ENCODE measurements around the gene NID1. TPM values are rescaled to one million over a fixed set of nuclear protein-coding genes. Genes with fewer than 3 reads are reported as not detected.

Gene NID1
- total and polyA plus RNA-seq, 12 donors = 26.0 to 216 (median 82.5) TPM

GRCh38 chr1:235998812-235999211, 66.1 kb downstream of the NID1 start:
- peaks cover 0 to 13% of the 10 kb centered on the region in 2 donors for H3K36me3 ChIP-seq (replicated peaks in 1 of 2)
- H3K27ac ChIP-seq = peak overlapping the region in 1 of 5 donors; percentile 20
- WGBS, 4 donors = 75 to 86% (median 84%) methylated on average over 6 of the region's 6 CpGs
- no peak overlapping the region for H3K4me3 ChIP-seq
- TF ChIP-seq CTCF (IDR thresholded peaks at IDR 0.05) (no peak), POLR2A (IDR thresholded peaks at IDR 0.05) (no peak)
- no peaks in the 10 kb centered on the region for H3K9me3 ChIP-seq (replicated peaks in 1 of 3)
- intact Hi-C loops (cut with DNase I) = no loop called here
- peak in 1 of 7 donors; percentile 41 for DNase-seq
- H3K4me1 ChIP-seq (replicated peaks in 1 of 2) = peaks cover 0 to 7% of the 10 kb centered on the region in 2 donors
- no peaks in the 10 kb centered on the region for H3K27me3 ChIP-seq

- Histone ChIP-seq H3K27me3 (no peaks in the 10 kb centered on the region), H3K27ac (no peak overlapping the region), H3K4me3 (no peak overlapping the region), H3K36me3 (replicated peaks in 1 of 2) (peaks cover 0 to 19% of the 10 kb centered on the region in 2 donors), H3K9me3 (replicated peaks in 1 of 3) (no peaks in the 10 kb centered on the region), H3K4me1 (replicated peaks in 1 of 2) (peaks cover 0 to 7% of the 10 kb centered on the region in 2 donors)
- peak in 1 of 7 donors; percentile 33 for DNase-seq
- 88 to 91% (median 88%) methylated on average over 5 of the region's 5 CpGs for WGBS, 4 donors
- intact Hi-C loops (cut with DNase I) = no loop called here
- TF ChIP-seq CTCF (IDR thresholded peaks at IDR 0.05) = no peak
- TF ChIP-seq POLR2A (IDR thresholded peaks at IDR 0.05) = no peak
Observed at GRCh38 chr1:235997931-235998330, 67.0 kb downstream of the NID1 start.

GRCh38 chr1:235997049-235997448, 67.8 kb downstream of the NID1 start:
- Histone ChIP-seq H3K27ac (no peak overlapping the region), H3K27me3 (no peaks in the 10 kb centered on the region), H3K36me3 (replicated peaks in 1 of 2) (peaks cover 0 to 19% of the 10 kb centered on the region in 2 donors), H3K4me1 (replicated peaks in 1 of 2) (no peaks in the 10 kb centered on the region), H3K9me3 (replicated peaks in 1 of 3) (no peaks in the 10 kb centered on the region), H3K4me3 (no peak overlapping the region)
- 81 to 100% (median 88%) methylated on average over 5 of the region's 5 CpGs for WGBS, 4 donors
- intact Hi-C loops (cut with DNase I) = no loop called here
- TF ChIP-seq CTCF (IDR thresholded peaks at IDR 0.05) (no peak), POLR2A (IDR thresholded peaks at IDR 0.05) (no peak)
- no peak for DNase-seq

GRCh38 chr1:235996048-235996785, 68.7 kb downstream of the NID1 start:
- peaks cover 0 to 19% of the 10 kb centered on the region in 2 donors for H3K36me3 ChIP-seq (replicated peaks in 1 of 2)
- WGBS, 4 donors = 80 to 92% (median 86%) methylated on average over 4 of the region's 4 CpGs

More at GRCh38 chr1:235996048-235996785, 68.7 kb downstream of the NID1 start:
- H3K4me1 ChIP-seq (replicated peaks in 1 of 2) = no peaks in the 10 kb centered on the region
- H3K4me3 ChIP-seq = no peak overlapping the region
- intact Hi-C loops (cut with DNase I) = no loop called here
- H3K9me3 ChIP-seq (replicated peaks in 1 of 3) = no peaks in the 10 kb centered on the region
- no peak overlapping the region for H3K27ac ChIP-seq
- no peaks in the 10 kb centered on the region for H3K27me3 ChIP-seq
- TF ChIP-seq POLR2A (IDR thresholded peaks at IDR 0.05) (no peak), CTCF (IDR thresholded peaks at IDR 0.05) (no peak)
- no peak for DNase-seq
